Activated CD8-positive, alpha-beta memory T cell treated with anti-CD3 and anti-CD28 coated beads, Interleukin-2, amount 10 ng/mL, durations not matched to agents 7 days and 5 days (primary cell): ENCODE results near the gene LPP. TPM values are rescaled to one million over a fixed set of nuclear protein-coding genes. Genes with fewer than 3 reads are reported as not detected.

Source experiments
- ATAC-seq: fragments of 150-1000 bp; cut with Tn5 transposase; one replicate; pipeline ENCODE4 v1.10.0; 2021; ENCODE audit warnings: moderate library complexity
- CTCF ChIA-PET: fragments of 350-600 bp; sonication (Branson Sonifier 250); formaldehyde crosslinking; loops from one replicate; lab custom pipeline; 2021; ENCODE audit warnings: antibody characterized with exemption; lab: Charles Lee
- DNase-seq: peaks from one replicate; pipeline ENCODE4 v3.0.0-alpha.2; 2020
- H3K27ac Mint-ChIP-seq: one replicate; pipeline ENCODE4 v1.8.0; 2021; ENCODE audit warnings: mild to moderate bottlenecking, mixed read lengths
- H3K27me3 Mint-ChIP-seq: one replicate; pipeline ENCODE4 v1.8.0; 2021; ENCODE audit warnings: mixed read lengths
- H3K36me3 Mint-ChIP-seq: one replicate; pipeline ENCODE4 v1.8.0; 2021; ENCODE audit warnings: mild to moderate bottlenecking, mixed read lengths
- H3K4me1 Mint-ChIP-seq: one replicate; pipeline ENCODE4 v1.8.0; 2021; ENCODE audit warnings: mixed read lengths
- H3K4me3 Mint-ChIP-seq: one replicate; pipeline ENCODE4 v1.8.0; 2021; ENCODE audit warnings: mild to moderate bottlenecking, moderate library complexity, mixed read lengths
- H3K9me3 Mint-ChIP-seq: one replicate; pipeline ENCODE4 v1.8.0; 2022; ENCODE audit warnings: low read depth, mixed read lengths
- total RNA-seq, 2 experiments: library from RNA; stranded (reverse); gene quantifications; one replicate each; pipeline ENCODE4 v1.2.3, GENCODE V29; 2021

The LPP gene
- total RNA-seq, 2 experiments from 2014 or later: 23.6 to 57.1 TPM

GRCh38 chr3:188272481-188273372 lies 118.8 kb downstream of the LPP start:
- peaks cover 5% of the 10 kb centered on the region for H3K36me3 Mint-ChIP-seq
- ATAC-seq (no peak), DNase-seq (no peak)
- no peaks in the 10 kb centered on the region for H3K9me3 Mint-ChIP-seq
- CTCF ChIA-PET: no interaction called here
- no peak overlapping the region for H3K4me3 Mint-ChIP-seq
- no peaks in the 10 kb centered on the region for H3K27me3 Mint-ChIP-seq
- H3K4me1 Mint-ChIP-seq: peaks cover 9% of the 10 kb centered on the region
- no peak overlapping the region for H3K27ac Mint-ChIP-seq

DNA sequence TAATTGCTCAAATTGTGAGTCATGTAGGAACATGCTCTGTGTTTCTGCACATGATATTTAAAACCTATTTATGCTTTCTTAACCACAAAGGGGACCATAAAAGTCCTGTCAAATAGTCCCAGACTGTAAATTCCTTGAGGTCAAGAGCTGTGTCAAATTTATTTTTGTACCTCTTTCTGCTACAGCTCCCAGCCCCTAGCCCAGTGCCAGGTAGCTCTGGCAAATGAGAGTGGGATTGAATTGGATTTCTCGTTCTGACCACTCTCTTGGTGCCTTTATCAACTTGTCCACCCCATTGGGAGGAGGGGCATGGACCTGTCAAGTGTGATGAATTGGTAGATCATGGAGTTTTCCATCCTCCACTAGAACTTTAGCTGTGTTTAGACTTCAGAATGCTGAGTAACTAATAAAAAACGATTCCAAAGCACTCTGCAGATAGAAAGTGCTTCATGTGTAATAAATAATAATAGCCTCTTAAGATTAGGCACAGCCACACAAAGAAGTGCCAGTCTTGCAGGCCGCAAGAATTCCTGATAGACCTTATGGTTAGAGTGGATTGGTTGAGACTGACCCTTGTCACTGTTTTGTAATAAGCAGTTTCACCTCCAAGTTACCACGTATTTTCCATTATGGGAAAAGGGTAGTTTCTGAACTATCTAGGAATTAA lies 120.4 kb downstream of the LPP start:
- Mint-ChIP-seq H3K4me3 (no peak overlapping the region), H3K27me3 (no peaks in the 10 kb centered on the region), H3K9me3 (no peaks in the 10 kb centered on the region), H3K36me3 (peaks cover 4% of the 10 kb centered on the region), H3K4me1 (peaks cover 9% of the 10 kb centered on the region), H3K27ac (no peak overlapping the region)
- no peak for ATAC-seq
- no peak for DNase-seq
- CTCF ChIA-PET: interaction anchor here (1.7 kb wide), 1 partner anchor 534 kb away, joined by 3 read pairs; no protein-coding TSS in a partner anchor

GRCh38 chr3:188276375-188276774 lies 122.4 kb downstream of the LPP start:
- CTCF ChIA-PET: no interaction called here
- no peak for ATAC-seq
- DNase-seq: no peak

GRCh38 chr3:188278717-188279324 lies 124.9 kb downstream of the LPP start:
- H3K4me1 Mint-ChIP-seq: peaks cover 3% of the 10 kb centered on the region
- no peaks in the 10 kb centered on the region for H3K36me3 Mint-ChIP-seq

More at GRCh38 chr3:188276375-188276774, 122.4 kb downstream of the LPP start:
- H3K27ac Mint-ChIP-seq: no peak overlapping the region
- H3K27me3 Mint-ChIP-seq: no peaks in the 10 kb centered on the region
- H3K4me3 Mint-ChIP-seq: no peak overlapping the region
- peaks cover 6% of the 10 kb centered on the region for H3K4me1 Mint-ChIP-seq
- H3K36me3 Mint-ChIP-seq: peaks cover 4% of the 10 kb centered on the region
- H3K9me3 Mint-ChIP-seq: no peaks in the 10 kb centered on the region

DNA sequence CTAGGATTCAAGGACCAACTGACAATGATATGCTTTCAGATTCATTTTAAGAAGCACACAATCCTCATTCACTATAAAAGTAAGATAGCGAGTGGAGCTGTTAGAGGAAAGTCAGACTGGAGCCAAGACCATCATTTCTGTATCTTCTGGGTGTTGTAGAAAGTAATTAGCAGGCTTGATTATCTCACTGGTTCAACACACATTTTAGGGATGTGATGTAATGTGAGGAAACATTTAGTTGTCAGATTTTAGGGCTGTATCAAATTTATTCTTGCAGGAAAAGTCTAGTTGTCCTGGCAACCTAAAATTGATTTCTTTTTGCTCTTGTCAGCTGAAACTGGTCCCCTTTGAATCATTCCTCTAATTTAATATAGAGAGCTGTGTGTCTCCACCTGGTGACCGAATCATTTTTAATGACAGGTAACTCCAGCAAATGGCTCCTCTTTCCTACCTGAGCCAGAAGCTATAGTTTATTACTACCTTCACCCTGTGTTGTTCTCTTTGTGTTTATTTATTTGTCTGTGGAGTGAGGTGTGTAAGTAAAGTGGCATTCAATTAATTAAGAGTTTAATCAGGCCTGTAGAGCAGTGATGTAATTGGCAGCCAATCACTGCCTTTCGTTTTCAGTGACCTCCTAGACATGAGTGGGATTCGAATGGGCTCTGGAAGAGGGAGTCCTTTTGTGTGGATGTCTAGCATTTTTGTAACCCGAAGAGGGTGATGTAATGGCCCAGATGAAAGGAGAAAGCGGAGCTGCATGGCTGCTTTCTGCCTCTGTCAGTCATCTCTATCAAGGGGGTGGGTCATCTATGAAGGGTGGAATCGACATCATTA lies 125.8 kb downstream of the LPP start:
- CTCF ChIA-PET: interaction anchor here (5.3 kb wide), 1 partner anchor 541 kb away, joined by 22 read pairs; no protein-coding TSS in a partner anchor
- H3K4me1 Mint-ChIP-seq: peaks cover 11% of the 10 kb centered on the region
- H3K4me3 Mint-ChIP-seq: no peak overlapping the region
- H3K27ac Mint-ChIP-seq: no peak overlapping the region
- no peak for ATAC-seq
- H3K27me3 Mint-ChIP-seq: peaks cover 2% of the 10 kb centered on the region
- H3K9me3 Mint-ChIP-seq: no peaks in the 10 kb centered on the region
- no peaks in the 10 kb centered on the region for H3K36me3 Mint-ChIP-seq
- DNase-seq: no peak

More at GRCh38 chr3:188278717-188279324, 124.9 kb downstream of the LPP start:
- no peak for ATAC-seq
- Mint-ChIP-seq H3K9me3 (no peaks in the 10 kb centered on the region), H3K27me3 (peaks cover 2% of the 10 kb centered on the region), H3K27ac (no peak overlapping the region), H3K4me3 (no peak overlapping the region)
- CTCF ChIA-PET: interaction anchor here (5.3 kb wide), 1 partner anchor 540 kb away, joined by 22 read pairs; no protein-coding TSS in a partner anchor
- DNase-seq: no peak

DNA sequence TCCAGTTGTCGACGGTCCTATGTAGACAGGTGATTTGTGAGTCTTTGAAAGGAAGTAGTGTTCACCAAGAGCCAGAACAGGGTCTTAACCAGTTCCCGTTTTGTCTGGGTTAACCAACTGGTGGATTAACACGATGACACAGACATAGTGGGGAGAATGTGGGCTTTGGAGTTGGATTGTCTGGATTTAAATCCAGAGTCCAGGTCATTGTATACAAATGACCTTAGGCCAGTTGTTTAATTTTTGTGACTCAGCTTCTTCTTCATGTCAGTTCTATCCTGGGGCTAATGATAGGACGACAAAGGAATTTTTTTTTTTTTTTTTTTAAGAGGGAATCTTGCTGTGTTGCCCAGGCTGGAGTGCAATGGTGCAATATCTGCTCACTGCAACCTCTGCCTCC lies 126.7 kb downstream of the LPP start:
- no peak for ATAC-seq
- no peaks in the 10 kb centered on the region for H3K9me3 Mint-ChIP-seq
- DNase-seq: no peak
- peaks cover 2% of the 10 kb centered on the region for H3K27me3 Mint-ChIP-seq
- H3K4me3 Mint-ChIP-seq: no peak overlapping the region
- CTCF ChIA-PET: interaction anchor here (5.3 kb wide), 1 partner anchor 542 kb away, joined by 22 read pairs; no protein-coding TSS in a partner anchor
- H3K36me3 Mint-ChIP-seq: no peaks in the 10 kb centered on the region
- H3K27ac Mint-ChIP-seq: no peak overlapping the region
- peaks cover 18% of the 10 kb centered on the region for H3K4me1 Mint-ChIP-seq

GRCh38 chr3:188282871-188283270 lies 128.9 kb downstream of the LPP start:
- ATAC-seq: no peak
- DNase-seq: no peak
- Mint-ChIP-seq H3K27ac (no peak overlapping the region), H3K9me3 (no peaks in the 10 kb centered on the region), H3K27me3 (peaks cover 2% of the 10 kb centered on the region), H3K4me3 (no peak overlapping the region), H3K4me1 (peaks cover 29% of the 10 kb centered on the region), H3K36me3 (no peaks in the 10 kb centered on the region)
- CTCF ChIA-PET: no interaction called here

DNA sequence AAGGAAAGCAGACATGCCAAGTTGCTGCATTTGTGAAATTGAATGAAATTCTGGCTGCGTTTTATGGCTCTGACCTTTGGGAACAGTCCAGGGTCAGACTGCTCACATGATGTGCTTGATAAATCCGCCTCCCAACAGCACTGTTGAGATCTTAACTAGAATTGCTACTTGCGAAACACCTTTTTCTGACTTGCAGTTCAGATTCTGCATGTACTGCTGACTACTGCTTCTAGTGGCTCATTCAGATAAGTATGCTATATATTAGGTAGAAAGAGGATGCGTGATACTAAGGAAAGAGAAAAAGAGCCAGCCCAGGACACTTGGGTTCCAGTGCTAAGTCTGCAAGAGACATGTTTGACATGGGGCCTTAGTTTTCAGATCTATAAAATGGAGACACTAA lies 129.4 kb downstream of the LPP start:
- ATAC-seq (no peak), DNase-seq (no peak)
- Mint-ChIP-seq H3K27me3 (peaks cover 2% of the 10 kb centered on the region), H3K27ac (no peak overlapping the region), H3K4me3 (no peak overlapping the region), H3K4me1 (peaks cover 31% of the 10 kb centered on the region), H3K36me3 (no peaks in the 10 kb centered on the region), H3K9me3 (no peaks in the 10 kb centered on the region)
- CTCF ChIA-PET: no interaction called here

DNA sequence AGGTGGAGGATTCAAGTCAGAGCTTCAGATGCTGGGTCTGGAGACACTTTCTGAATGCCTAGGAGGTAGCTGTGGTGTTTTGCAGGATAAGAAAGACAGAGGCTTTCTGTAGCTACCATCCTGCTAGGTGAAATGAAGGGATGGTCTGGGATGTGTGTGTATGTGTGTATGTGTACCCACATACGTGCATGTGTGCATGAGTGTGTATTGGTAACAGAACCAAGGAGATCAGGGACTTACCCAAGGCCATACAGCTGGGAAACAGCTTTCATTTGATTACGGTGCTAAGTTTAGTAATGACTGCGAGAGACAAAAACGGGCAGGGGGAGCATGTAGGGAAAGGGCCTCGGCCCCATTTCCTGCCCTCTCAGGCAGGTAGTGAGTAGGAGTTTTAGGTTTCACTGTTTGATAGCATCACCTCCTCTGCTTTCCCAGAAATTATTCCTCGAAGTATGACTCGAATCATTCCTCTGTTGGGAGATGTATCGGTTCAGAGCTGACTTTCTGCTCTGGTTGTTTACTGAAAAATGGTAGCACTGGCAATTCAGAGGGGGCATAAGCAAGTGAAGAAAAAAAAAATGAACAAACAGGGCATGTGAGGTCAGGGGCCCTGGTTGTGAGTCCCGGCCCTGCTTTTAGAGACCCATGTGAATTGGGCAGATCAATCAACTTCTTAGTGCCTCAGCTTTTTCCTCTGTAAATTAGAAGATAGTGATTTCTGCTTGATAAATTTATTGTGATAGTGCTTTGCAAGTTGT lies 130.7 kb downstream of the LPP start:
- peak; percentile 69 for ATAC-seq
- no peak overlapping the region for H3K4me3 Mint-ChIP-seq
- H3K36me3 Mint-ChIP-seq: peaks cover 2% of the 10 kb centered on the region
- CTCF ChIA-PET: interaction anchor here (1.2 kb wide), 1 partner anchor 545 kb away, joined by 3 read pairs; no protein-coding TSS in a partner anchor
- peaks cover 32% of the 10 kb centered on the region for H3K4me1 Mint-ChIP-seq
- H3K27ac Mint-ChIP-seq: no peak overlapping the region
- peaks cover 2% of the 10 kb centered on the region for H3K27me3 Mint-ChIP-seq
- H3K9me3 Mint-ChIP-seq: no peaks in the 10 kb centered on the region
- DNase-seq: peak; percentile 46

GRCh38 chr3:188286087-188286513 lies 132.1 kb downstream of the LPP start:
- Mint-ChIP-seq H3K36me3 (peaks cover 11% of the 10 kb centered on the region), H3K4me1 (peaks cover 32% of the 10 kb centered on the region), H3K27me3 (peaks cover 2% of the 10 kb centered on the region), H3K4me3 (no peak overlapping the region), H3K9me3 (no peaks in the 10 kb centered on the region), H3K27ac (no peak overlapping the region)
- ATAC-seq: no peak
- CTCF ChIA-PET: no interaction called here
- no peak for DNase-seq

GRCh38 chr3:188287339-188287738 lies 133.4 kb downstream of the LPP start:
- DNase-seq (no peak), ATAC-seq (no peak)
- Mint-ChIP-seq H3K27ac (no peak overlapping the region), H3K27me3 (no peaks in the 10 kb centered on the region), H3K4me1 (peaks cover 35% of the 10 kb centered on the region), H3K4me3 (no peak overlapping the region), H3K36me3 (peaks cover 11% of the 10 kb centered on the region), H3K9me3 (no peaks in the 10 kb centered on the region)
- CTCF ChIA-PET: no interaction called here
